AG10803 (cell line): Measurements from ENCODE around the gene FMR1NB.

Source experiments
- DNase-seq: peaks from one replicate; pipeline ENCODE4 v3.0.0; 2010; ENCODE audit warnings: low read depth
- H3K4me3 ChIP-seq: 2 replicates; pipeline ENCODE4 v1.5.1; 2011; ENCODE audit warnings: mild to moderate bottlenecking, low read length, control low read depth
- TF ChIP-seq, protein P1 (sequence below): conservative IDR thresholded peaks from 2 replicates; pipeline ENCODE4 v1.5.1; 2011; ENCODE audit warnings: mild to moderate bottlenecking, low read length, control low read depth, inconsistent platforms

Gene FMR1NB

DNA sequence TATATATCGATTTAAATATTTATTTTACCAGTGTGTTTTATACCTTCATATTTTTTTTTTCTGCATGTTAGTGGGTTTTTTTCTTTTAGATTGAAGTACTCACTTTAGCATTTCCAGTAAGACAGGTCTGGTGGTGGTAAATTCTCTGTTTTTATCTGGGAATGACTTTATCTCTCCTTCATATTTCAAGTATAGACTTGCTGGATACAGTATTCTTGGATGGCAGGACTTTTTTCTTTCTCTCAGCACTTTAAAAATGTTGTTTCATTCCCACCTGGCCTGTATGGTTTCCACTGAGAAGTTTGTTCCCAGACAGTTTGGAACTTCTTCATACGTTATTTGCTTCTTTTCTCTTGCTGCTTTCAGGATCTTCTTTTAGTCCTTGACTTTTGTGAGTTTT is 86.1 kb downstream of the FMR1NB start:
- TF ChIP-seq, protein P1, sequence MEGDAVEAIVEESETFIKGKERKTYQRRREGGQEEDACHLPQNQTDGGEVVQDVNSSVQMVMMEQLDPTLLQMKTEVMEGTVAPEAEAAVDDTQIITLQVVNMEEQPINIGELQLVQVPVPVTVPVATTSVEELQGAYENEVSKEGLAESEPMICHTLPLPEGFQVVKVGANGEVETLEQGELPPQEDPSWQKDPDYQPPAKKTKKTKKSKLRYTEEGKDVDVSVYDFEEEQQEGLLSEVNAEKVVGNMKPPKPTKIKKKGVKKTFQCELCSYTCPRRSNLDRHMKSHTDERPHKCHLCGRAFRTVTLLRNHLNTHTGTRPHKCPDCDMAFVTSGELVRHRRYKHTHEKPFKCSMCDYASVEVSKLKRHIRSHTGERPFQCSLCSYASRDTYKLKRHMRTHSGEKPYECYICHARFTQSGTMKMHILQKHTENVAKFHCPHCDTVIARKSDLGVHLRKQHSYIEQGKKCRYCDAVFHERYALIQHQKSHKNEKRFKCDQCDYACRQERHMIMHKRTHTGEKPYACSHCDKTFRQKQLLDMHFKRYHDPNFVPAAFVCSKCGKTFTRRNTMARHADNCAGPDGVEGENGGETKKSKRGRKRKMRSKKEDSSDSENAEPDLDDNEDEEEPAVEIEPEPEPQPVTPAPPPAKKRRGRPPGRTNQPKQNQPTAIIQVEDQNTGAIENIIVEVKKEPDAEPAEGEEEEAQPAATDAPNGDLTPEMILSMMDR = no peak
- H3K4me3 ChIP-seq = no peak overlapping the region
- DNase-seq = no peak

GRCh38 chrX:148069759-148070503 is 88.8 kb downstream of the FMR1NB start:
- H3K4me3 ChIP-seq = no peak overlapping the region
- TF ChIP-seq, protein P1 = no peak
- DNase-seq = no peak

- no peak for DNase-seq
- TF ChIP-seq, protein P1 = no peak
- no peak overlapping the region for H3K4me3 ChIP-seq
Measured at GRCh38 chrX:148070504-148070877, 89.4 kb downstream of the FMR1NB start.
